Left ventricle myocardium superior (tissue), 1 donor: ENCODE results near the gene NFATC2. TPM values are rescaled to one million over a fixed set of nuclear protein-coding genes. Genes with fewer than 3 reads are reported as not detected.

Experiments used
- ATAC-seq: fragments of 200-7000 bp; cut with Tn5 transposase; one replicate; pipeline ENCODE4 v1.9.1; 2020; ENCODE audit warnings: mild to moderate bottlenecking, moderate library complexity
- DNase-seq: peaks from one replicate; pipeline ENCODE4 v3.0.0-alpha.2; 2020
- intact Hi-C: fragments of 100-400 bp; cut with micrococcal nuclease; formaldehyde crosslinking; loops from one replicate; pipeline ENCODE4 v1.11.0; 2022
- total RNA-seq: library from RNA; stranded (reverse); fragmentation: NEBNext Ultra II Directional; extraction: Animal tissue kit (Norgen Biotek cat#: 25700); gene quantifications from one replicate; pipeline ENCODE4 v1.2.1, GENCODE V29; 2021
- donor health status: DM: no; HTN: yes; CAD: no; lungs with severe emphysema.

The NFATC2 gene
- total RNA-seq, 1 donor from 2014 or later = 2.3 TPM

GRCh38 chr20:51503376-51503775, 39.1 kb downstream of the NFATC2 start:
- intact Hi-C loops = no loop called here
- no peak for DNase-seq
- ATAC-seq = no peak

- intact Hi-C loops = no loop called here
Measured at GRCh38 chr20:51500936-51501335, 41.6 kb downstream of the NFATC2 start.

GRCh38 chr20:51500311-51500710, 42.2 kb downstream of the NFATC2 start:
- intact Hi-C loops = no loop called here
- DNase-seq = no peak
- peak; percentile 41 for ATAC-seq

More at GRCh38 chr20:51500936-51501335, 41.6 kb downstream of the NFATC2 start:
- DNase-seq = no peak
- no peak for ATAC-seq

- no peak for DNase-seq
- no peak for ATAC-seq
- intact Hi-C loops = no loop called here
Measured at GRCh38 chr20:51498765-51499540, 43.6 kb downstream of the NFATC2 start.

GRCh38 chr20:51497542-51498467, 44.7 kb downstream of the NFATC2 start:
- DNase-seq (peak; percentile 43), ATAC-seq (peak; percentile 59)
- intact Hi-C loops = no loop called here

- no peak for DNase-seq
- intact Hi-C loops = no loop called here
- ATAC-seq = no peak
Measured at GRCh38 chr20:51496964-51497363, 45.6 kb downstream of the NFATC2 start.

- intact Hi-C loops = no loop called here
- no peak for DNase-seq
- ATAC-seq = no peak
Measured at GRCh38 chr20:51495921-51496545, 46.5 kb downstream of the NFATC2 start.

- intact Hi-C loops = no loop called here
- ATAC-seq = no peak
- DNase-seq = no peak
Measured at GRCh38 chr20:51495291-51495690, 47.2 kb downstream of the NFATC2 start.

- DNase-seq (no peak), ATAC-seq (no peak)
- intact Hi-C loops = no loop called here
Measured at GRCh38 chr20:51494241-51495110, 48.0 kb downstream of the NFATC2 start.

- intact Hi-C loops = no loop called here
- DNase-seq = no peak
- ATAC-seq = no peak
Measured at GRCh38 chr20:51493346-51493791, 49.1 kb downstream of the NFATC2 start.

GRCh38 chr20:51492167-51493092, 50.1 kb downstream of the NFATC2 start:
- ATAC-seq (peak; percentile 94), DNase-seq (peak; percentile 79)
- intact Hi-C loops = no loop called here

- no peak for DNase-seq
- no peak for ATAC-seq
- intact Hi-C loops = no loop called here
Measured at GRCh38 chr20:51491393-51491792, 51.1 kb downstream of the NFATC2 start.

GRCh38 chr20:51490635-51491034, 51.9 kb downstream of the NFATC2 start:
- ATAC-seq (no peak), DNase-seq (no peak)
- intact Hi-C loops = no loop called here

- DNase-seq (no peak), ATAC-seq (no peak)
- intact Hi-C loops = no loop called here
Measured at GRCh38 chr20:51489611-51490010, 52.9 kb downstream of the NFATC2 start.

GRCh38 chr20:51488331-51488730, 54.2 kb downstream of the NFATC2 start:
- no peak for ATAC-seq
- intact Hi-C loops = no loop called here
- no peak for DNase-seq

GRCh38 chr20:51487565-51488268, 54.8 kb downstream of the NFATC2 start:
- intact Hi-C loops = no loop called here
- ATAC-seq (no peak), DNase-seq (no peak)

- DNase-seq (no peak), ATAC-seq (no peak)
- intact Hi-C loops = no loop called here
Measured at GRCh38 chr20:51487076-51487475, 55.4 kb downstream of the NFATC2 start.
